IPS-NIHi7 (cell line): ENCODE results near the gene C2CD3.
"Not testable (repeated sequence)": the region's sequence is repeated elsewhere in the genome, so short reads cannot be mapped to it uniquely, and the experiment has no call there.

Source experiments
- DNase-seq: peaks from one replicate; pipeline ENCODE4 v3.0.0; 2012; ENCODE audit warnings: mixed read lengths; ENCODE audit errors: extremely low spot score

The C2CD3 gene

DNA sequence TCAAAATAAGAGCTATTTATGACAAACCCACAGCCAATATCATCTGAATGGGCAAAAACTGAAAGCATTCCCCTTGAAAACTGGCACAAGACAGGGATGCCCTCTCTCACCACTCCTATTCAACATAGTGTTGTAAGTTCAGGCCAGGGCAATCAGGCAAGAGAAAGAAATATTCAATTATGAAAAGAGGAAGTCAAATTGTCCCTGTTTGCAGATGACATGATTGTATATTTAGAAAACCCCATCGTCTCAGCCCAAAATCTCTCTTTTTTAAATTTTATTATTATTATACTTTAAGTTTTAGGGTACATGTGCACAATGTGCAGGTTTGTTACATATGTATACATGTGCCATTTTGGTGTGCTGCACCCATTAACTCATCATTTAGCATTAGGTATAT is 107.2 kb downstream of the C2CD3 start:
- not testable (repeated sequence) for DNase-seq

GRCh38 chr11:74061599-74061998 is 109.2 kb downstream of the C2CD3 start:
- DNase-seq = not testable (repeated sequence)

DNA sequence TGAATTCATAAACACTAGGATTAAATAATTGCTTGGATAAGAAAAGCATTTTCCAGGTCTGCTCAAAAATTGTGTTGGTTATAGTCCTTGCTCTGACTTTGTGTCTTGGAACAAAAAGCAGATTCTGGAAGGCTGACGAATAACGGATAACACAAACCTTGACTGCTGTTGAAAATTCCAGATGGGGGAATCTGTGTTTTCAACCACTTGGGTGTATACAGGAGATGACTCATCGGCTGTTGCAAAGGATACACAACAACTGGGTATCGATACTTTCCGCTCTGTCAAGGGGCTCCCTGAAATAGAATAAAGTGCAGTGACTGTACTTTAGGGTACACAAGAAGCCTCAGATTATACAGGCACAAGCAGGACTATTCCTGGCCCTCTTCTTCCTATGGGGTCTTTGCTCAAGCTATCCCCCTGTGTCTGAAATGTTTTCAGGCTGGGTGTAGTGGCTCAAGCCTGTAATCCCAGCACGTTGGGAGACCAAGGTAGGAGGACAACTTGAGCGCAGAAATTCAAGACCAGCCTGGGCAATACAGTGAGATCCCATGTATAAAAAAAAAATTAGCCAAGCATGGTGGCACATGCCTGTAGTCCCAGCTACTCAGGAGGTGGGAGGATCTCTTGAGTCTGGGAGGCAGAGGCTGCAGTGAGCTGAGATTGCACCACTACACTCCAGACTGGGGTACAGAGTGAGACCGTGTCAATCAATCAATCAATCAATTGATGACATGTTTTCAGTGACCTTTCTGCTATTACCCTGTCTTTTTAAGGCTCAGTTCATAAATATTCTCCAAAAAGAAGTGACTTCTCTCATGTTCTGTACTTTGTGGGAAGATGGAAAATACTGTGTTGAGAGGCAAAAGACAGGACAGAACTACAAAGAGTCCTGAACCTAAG is 113.3 kb downstream of the C2CD3 start:
- DNase-seq = peak; percentile 21

GRCh38 chr11:74055938-74056337 is 114.9 kb downstream of the C2CD3 start:
- no peak for DNase-seq

DNA sequence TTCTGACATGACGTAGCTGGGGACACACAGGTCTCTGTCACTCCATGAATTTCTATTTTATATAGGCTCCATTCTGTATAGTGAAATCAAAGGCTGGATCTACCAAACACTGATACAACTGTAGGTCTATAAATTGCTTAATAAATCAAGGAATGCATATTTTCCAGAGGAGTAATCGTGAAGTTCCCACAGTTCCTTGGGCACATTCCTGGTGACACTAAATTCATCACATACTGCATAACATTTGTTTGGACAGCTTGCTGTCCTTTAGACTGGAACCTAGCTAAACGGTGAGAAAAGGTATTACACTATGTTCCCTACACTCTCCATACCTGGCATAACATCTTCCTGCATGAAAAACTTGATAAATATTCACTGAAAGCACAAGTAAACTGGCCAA is 120.3 kb downstream of the C2CD3 start:
- DNase-seq = no peak

DNA sequence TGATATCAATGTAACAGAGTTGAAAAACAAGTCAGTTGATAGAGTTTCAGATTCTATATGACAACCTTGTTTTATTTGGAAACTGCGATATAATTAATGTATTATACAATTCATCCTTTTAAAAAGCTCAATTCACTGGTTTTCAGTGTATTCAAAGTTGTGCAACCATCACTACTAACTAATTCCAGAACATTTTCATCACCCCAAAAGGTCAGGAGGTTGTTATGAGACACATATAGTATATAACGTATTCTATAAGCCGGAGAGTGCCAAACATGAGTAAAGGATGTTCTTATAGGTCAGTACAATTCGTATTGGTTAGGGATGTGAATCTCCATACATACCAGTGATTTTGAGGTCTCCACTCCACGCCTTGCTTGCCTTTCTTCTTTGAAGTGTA is 121.8 kb downstream of the C2CD3 start:
- no peak for DNase-seq

- DNase-seq = no peak
These were observed 126.3 kb downstream of the C2CD3 start for GRCh38 chr11:74044538-74044937.

DNA sequence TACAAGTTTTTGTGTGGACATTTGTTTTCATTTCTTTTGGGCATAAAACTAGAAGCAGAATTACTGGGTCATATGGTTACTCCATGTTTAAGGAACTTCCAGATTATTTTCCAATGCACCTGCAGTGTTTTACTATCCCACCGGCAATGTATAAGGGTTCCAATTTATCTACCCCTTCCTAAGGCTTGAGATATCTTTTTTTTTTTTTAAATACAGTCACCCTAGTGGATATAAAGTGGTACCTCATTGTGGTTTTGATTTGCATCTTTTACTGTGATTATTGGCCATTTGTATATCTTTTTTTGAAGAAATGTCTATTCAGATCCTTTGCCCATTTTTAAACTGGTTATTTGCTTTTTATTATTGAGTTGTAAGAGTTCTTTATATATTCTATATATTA is 127.4 kb downstream of the C2CD3 start:
- DNase-seq = no peak

DNA sequence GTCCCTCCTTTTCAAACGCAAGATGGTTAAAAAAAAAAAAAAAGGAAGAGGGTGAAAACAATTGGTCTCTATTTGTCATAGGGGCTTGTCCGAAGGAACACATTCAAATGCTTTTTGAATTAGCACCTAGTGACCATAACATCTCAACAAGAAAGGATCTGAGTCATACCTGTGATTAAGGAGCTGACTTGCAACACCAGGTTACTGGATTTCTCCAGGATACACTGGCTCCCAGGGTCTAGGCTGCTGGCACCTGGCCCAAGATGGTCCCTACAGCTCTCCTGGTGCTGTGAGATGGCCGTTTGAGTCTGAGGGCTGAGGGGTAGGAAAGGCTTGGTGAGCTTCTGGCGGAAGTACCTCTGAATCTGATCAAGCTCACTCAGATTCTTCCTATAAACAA is 133.5 kb downstream of the C2CD3 start:
- DNase-seq = no peak

DNA sequence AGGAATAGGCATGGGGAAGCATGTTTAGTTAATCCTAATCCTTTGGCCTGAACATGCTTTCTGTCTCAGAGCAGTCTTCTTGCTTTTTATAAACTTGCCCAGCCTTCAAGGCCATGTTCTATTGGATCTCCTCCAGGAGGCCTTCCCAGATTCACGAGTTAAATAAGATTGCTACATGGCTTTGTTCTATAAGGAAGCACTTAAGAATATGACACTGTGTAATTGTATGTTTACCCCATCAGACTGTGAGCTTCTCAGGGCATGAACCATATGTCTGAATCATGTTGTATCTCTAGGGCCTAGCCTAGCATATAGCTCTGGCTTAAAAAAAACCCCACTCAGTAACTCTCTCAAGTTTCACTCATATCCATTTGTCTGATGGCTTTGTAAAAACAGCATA is 135.5 kb downstream of the C2CD3 start:
- DNase-seq = no peak

GRCh38 chr11:74033046-74033445 is 137.8 kb downstream of the C2CD3 start:
- DNase-seq = no peak

- no peak for DNase-seq
These were observed 139.8 kb downstream of the C2CD3 start for GRCh38 chr11:74030723-74031676.

- DNase-seq = no peak
These were observed 145.2 kb downstream of the C2CD3 start for GRCh38 chr11:74025467-74026166.

- no peak for DNase-seq
These were observed 146.4 kb downstream of the C2CD3 start for GRCh38 chr11:74024261-74025029.

DNA sequence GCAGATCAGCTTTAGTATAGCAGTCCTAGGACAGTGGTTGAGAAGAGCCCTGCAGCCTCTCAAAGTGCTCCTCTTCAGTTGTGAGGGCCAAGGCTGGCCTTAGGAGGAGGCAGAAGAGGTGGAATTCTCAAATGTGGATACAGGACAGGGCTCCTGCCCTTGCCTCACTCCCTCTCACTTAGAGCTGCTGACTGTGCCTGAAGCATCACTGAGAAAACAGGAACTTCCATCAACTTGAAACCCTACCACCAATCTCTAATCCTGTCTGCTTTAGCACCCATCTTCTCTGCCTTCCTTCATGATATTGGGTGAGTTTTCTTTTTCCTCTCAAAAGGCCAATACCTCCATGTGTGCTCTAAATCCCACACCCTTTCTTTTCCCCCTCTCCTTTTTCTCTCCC is 147.5 kb downstream of the C2CD3 start:
- no peak for DNase-seq

- no peak for DNase-seq
These were observed 148.3 kb downstream of the C2CD3 start for GRCh38 chr11:74022546-74022945.

- DNase-seq = no peak
These were observed 148.8 kb downstream of the C2CD3 start for GRCh38 chr11:74021998-74022397.

DNA sequence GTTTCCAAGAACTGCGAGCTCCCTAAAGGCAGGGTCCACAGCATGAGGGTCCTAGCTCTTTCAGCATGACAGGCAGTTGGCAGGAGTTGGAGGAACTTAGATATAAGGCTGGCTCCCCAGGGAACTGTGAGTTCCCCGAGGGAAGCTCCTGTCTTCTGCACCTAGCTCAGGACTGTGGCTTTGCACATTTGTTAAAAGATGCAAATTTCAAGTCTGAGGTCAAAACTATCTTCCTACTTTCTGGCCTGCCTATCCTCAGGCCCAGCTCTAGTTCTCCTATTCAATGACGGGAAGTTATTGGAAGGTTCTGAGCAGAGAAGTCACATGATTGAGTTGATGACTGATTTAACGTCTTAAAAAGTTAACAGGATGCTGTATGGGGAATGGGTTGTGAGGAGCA is 150.3 kb downstream of the C2CD3 start:
- DNase-seq = no peak

- DNase-seq = no peak
These were observed 150.9 kb downstream of the C2CD3 start for GRCh38 chr11:74019860-74020259.

GRCh38 chr11:74019104-74019738 is 151.6 kb downstream of the C2CD3 start:
- DNase-seq = no peak
